Upper lobe of right lung (tissue), 1 donor: ENCODE data around the gene TRAF3. TPM values are rescaled to one million over a fixed set of nuclear protein-coding genes. Genes with fewer than 3 reads are reported as not detected.

Experiments used
- ATAC-seq: fragments of 200-7000 bp; cut with Tn5 transposase; one replicate; pipeline ENCODE4 v1.9.1; 2020; ENCODE audit warnings: mild to moderate bottlenecking, moderate library complexity
- DNase-seq: peaks from one replicate; pipeline ENCODE4 v3.0.0-alpha.2; 2020
- H3K27ac ChIP-seq: fragments of 200-600 bp; one replicate; pipeline ENCODE4 v1.8.0; 2022
- H3K27me3 ChIP-seq: fragments of 200-600 bp; one replicate; pipeline ENCODE4 v1.8.0; 2022; ENCODE audit warnings: mild to moderate bottlenecking
- H3K36me3 ChIP-seq: fragments of 200-600 bp; one replicate; pipeline ENCODE4 v1.8.0; 2022
- H3K4me1 ChIP-seq: fragments of 200-600 bp; one replicate; pipeline ENCODE4 v1.8.0; 2022
- H3K4me3 ChIP-seq: fragments of 200-600 bp; one replicate; pipeline ENCODE4 v1.8.0; 2022; ENCODE audit warnings: mild to moderate bottlenecking
- H3K9me3 ChIP-seq: fragments of 200-600 bp; one replicate; pipeline ENCODE4 v1.8.0; 2022
- CTCF ChIP-seq: fragments of 200-600 bp; IDR thresholded peaks from one replicate; pipeline ENCODE4 v1.8.0; 2022; ENCODE audit warnings: antibody characterized with exemption
- intact Hi-C: fragments of 100-400 bp; cut with DNase I; formaldehyde crosslinking; loops from one replicate; pipeline ENCODE4 v1.11.0; 2022
- total RNA-seq: library from RNA; stranded (reverse); fragmentation: NEBNext Ultra II Directional; extraction: Animal tissue kit (Norgen Biotek cat#: 25700); gene quantifications from one replicate; pipeline ENCODE4 v1.2.1, GENCODE V29; 2021
- donor health status: DM: no; HTN: yes; CAD: no; lungs with severe emphysema.

TRAF3 gene
- total RNA-seq, 1 donor from 2014 or later, result 22.3 TPM

DNA sequence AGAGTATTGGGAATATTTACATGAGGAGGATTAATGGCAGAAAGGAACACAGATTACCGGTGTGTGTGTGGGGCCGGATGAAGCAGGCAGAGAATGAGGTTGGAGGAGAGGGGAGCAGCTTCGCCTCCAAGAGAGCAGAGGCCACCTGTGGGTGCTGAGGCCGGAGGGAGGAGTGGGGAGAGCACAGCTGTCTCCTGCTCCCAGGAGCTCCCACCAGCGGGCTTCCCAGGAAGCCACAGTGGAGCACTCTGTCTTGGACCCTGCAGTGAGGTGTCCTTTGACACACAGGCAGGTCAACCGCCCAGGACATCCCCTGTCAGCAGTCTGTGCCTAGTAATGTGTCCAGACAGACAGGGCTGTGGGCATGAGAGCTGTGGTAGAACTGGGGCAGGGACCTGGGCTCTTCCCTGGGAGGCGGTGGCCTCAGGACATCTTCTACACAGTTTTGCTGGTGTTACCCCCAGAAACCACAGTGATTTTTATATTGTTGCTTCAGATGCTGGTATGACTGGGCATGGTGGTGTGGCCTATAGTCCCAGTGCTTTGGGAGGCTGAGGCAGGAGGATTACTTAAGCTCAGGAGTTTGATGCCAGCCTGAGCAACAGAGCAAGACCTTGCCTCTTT is 126.8 kb downstream of the TRAF3 start:
- ATAC-seq, result no peak
- intact Hi-C loops, result no loop called here

GRCh38 chr14:102905116-102906108 is 128.2 kb downstream of the TRAF3 start:
- intact Hi-C loops, result no loop called here
- H3K9me3 ChIP-seq, result no peaks in the 10 kb centered on the region
- no peak overlapping the region for H3K4me3 ChIP-seq
- H3K36me3 ChIP-seq, result peaks cover 38% of the 10 kb centered on the region
- H3K4me1 ChIP-seq, result no peaks in the 10 kb centered on the region
- DNase-seq (peak; percentile 48), ATAC-seq (no peak)
- no peak overlapping the region for H3K27ac ChIP-seq
- TF ChIP-seq CTCF, result no peak
- H3K27me3 ChIP-seq, result no peaks in the 10 kb centered on the region

More for the DNA sequence above, 126.8 kb downstream of the TRAF3 start:
- Histone ChIP-seq H3K36me3 (peaks cover 38% of the 10 kb centered on the region), H3K27ac (no peak overlapping the region), H3K4me3 (no peak overlapping the region), H3K9me3 (no peaks in the 10 kb centered on the region), H3K27me3 (no peaks in the 10 kb centered on the region), H3K4me1 (no peaks in the 10 kb centered on the region)
- no peak for TF ChIP-seq CTCF
- DNase-seq, result no peak

DNA sequence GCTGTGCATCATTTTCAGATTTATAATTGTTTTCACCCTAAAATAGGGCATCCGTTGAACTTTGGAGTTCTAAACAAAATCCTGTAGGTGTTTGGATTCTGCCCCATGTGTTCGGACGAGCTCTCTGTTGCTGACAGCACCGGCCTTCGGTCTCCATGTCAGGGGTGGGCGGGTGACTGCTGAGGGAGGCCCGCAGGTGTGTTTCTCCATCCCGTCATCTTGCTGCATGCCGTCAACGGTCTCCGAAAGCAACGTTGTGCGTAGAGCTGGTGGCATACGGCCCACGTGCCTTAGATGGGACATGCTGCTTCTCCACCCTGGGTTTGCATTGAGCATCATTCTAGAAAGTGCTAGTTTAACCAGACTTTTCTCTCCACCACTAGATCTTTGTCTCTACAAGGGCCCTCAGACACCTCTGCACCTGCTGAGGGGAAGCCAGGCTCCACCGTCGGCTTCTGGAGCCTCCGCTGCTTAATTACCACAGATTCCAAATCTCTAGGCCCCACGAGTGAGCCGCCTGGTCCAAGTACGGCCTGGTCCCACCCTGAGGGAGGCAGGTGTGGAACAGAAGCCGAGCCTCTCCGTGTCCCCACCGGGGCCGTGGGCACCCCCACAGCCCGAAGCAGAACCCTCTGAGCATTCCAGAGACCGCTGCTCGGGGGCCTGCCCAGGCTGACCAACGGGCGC is 129.5 kb downstream of the TRAF3 start:
- H3K27ac ChIP-seq, result no peak overlapping the region
- H3K36me3 ChIP-seq, result peaks cover 38% of the 10 kb centered on the region
- TF ChIP-seq CTCF, result no peak
- peak; percentile 53 for DNase-seq
- H3K27me3 ChIP-seq, result no peaks in the 10 kb centered on the region
- no peaks in the 10 kb centered on the region for H3K9me3 ChIP-seq
- H3K4me1 ChIP-seq, result no peaks in the 10 kb centered on the region
- no peak for ATAC-seq
- intact Hi-C loops, result no loop called here
- no peak overlapping the region for H3K4me3 ChIP-seq

- H3K4me3 ChIP-seq, result no peak overlapping the region
- ATAC-seq (no peak), DNase-seq (peak; percentile 55)
- no peak overlapping the region for H3K27ac ChIP-seq
- no peaks in the 10 kb centered on the region for H3K27me3 ChIP-seq
- H3K4me1 ChIP-seq, result no peaks in the 10 kb centered on the region
- intact Hi-C loops, result no loop called here
- peaks cover 38% of the 10 kb centered on the region for H3K36me3 ChIP-seq
- H3K9me3 ChIP-seq, result no peaks in the 10 kb centered on the region
- TF ChIP-seq CTCF, result no peak
These were observed 130.1 kb downstream of the TRAF3 start for GRCh38 chr14:102907303-102907844.

DNA sequence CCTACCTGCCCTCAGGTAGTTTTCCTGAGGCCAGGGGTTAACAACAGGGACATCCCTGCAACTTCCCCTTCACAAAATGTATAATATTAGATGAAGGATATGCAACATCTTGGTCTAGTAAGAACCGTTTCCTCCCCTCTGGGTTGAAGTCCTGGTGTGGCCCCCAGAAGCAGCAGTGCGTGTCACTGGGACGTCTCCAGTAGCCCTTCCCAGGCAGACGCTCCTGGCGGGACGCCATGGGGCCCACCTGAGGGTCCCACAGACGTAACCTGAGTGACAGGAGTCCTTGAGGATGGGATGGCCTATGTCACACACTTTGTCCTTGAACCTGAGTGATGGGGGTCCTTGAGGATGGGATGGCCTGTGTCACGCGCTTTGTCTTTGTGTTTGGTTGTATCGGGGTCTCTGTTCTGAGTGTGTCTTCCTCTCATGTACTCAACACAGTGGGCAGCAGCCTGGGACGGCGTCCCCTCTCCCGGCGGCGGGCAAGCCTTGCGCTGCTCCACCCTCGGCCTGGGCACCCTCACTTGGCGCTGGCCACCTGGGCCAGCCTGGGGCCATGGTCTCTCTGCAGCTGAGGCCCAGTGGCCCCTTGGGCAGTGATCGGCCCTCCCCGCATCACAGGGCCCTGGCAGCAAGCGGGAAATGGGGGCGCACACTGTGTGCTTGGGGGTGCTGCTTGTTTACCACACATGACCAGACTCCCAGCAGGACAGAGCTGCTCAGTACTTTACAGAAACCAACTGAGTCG is 130.9 kb downstream of the TRAF3 start:
- Histone ChIP-seq H3K9me3 (no peaks in the 10 kb centered on the region), H3K4me3 (no peak overlapping the region), H3K4me1 (no peaks in the 10 kb centered on the region), H3K27me3 (no peaks in the 10 kb centered on the region), H3K27ac (no peak overlapping the region), H3K36me3 (peaks cover 35% of the 10 kb centered on the region)
- intact Hi-C loops, result no loop called here
- DNase-seq, result no peak
- TF ChIP-seq CTCF, result no peak
- no peak for ATAC-seq
